Spleen (tissue), 11 donors: ENCODE results near the gene EPB41. TPM values are rescaled to one million over a fixed set of nuclear protein-coding genes. Genes with fewer than 3 reads are reported as not detected.

Experiments used
- DNase-seq: peaks from one replicate; pipeline ENCODE4 v3.0.0-alpha.2; 2020
- H3K27ac ChIP-seq, 8 donors: fragments of 200-600 bp; sonication (generic) in 7 of 8; 1 replicate in 4 of 8; 2 replicates in 4 of 8; pipeline versions ENCODE4 v1.5.0 to v1.8.0; 2016 to 2021; ENCODE audit warnings: inconsistent platforms in 4 of 8, mild to moderate bottlenecking in 4 of 8, moderate library complexity in 1 of 8
- H3K27me3 ChIP-seq, 7 donors: fragments of 200-600 bp; sonication (generic) in 6 of 7; replicated peaks in 1 of 7; 1 replicate in 4 of 7; 2 replicates in 3 of 7; pipeline versions ENCODE4 v1.5.0 to v1.8.0; 2016 to 2021; ENCODE audit warnings: inconsistent platforms in 3 of 7, mild to moderate bottlenecking in 1 of 7
- H3K36me3 ChIP-seq, 6 donors: fragments of 200-600 bp; sonication (generic) in 5 of 6; 1 replicate in 4 of 6; 2 replicates in 2 of 6; pipeline versions ENCODE4 v1.5.0 to v1.8.0; 2016 to 2021; ENCODE audit warnings: inconsistent platforms in 2 of 6
- H3K4me1 ChIP-seq, 6 donors: fragments of 200-600 bp; sonication (generic) in 5 of 6; 1 replicate in 3 of 6; 2 replicates in 3 of 6; pipeline versions ENCODE4 v1.5.0 to v1.8.0; 2016 to 2021; ENCODE audit warnings: inconsistent platforms in 3 of 6
- H3K4me3 ChIP-seq, 8 donors: fragments of 200-600 bp; sonication (generic) in 7 of 8; 1 replicate in 4 of 8; 2 replicates in 4 of 8; pipeline versions ENCODE4 v1.5.0 to v1.8.0; 2016 to 2021; ENCODE audit warnings: inconsistent platforms in 4 of 8, mild to moderate bottlenecking in 4 of 8, moderate library complexity in 2 of 8
- H3K9me3 ChIP-seq, 8 donors: fragments of 200-600 bp; sonication (generic) in 7 of 8; 1 replicate in 4 of 8; 2 replicates in 4 of 8; pipeline versions ENCODE4 v1.5.0 to v1.8.0; 2016 to 2021; ENCODE audit warnings: inconsistent platforms in 4 of 8
- POLR2A ChIP-seq, 3 donors: fragments of 450-650 bp; IDR thresholded peaks; one replicate each; pipeline ENCODE4 v1.5.1; 2017; ENCODE audit warnings: antibody characterized with exemption in 3 of 3, mild to moderate bottlenecking in 1 of 3
- POLR2AphosphoS5 ChIP-seq, 3 donors: sonication (generic); formaldehyde crosslinking; IDR thresholded peaks; one replicate each; pipeline ENCODE4 v1.5.1; 2017; ENCODE audit warnings: antibody characterized with exemption in 3 of 3
- whole genome bisulfite sequencing, 5 donors: extraction: QIAGEN DNeasy Blood & Tissue Kit in 3 of 5; methylation state at CpG; one replicate each; pipeline versions ENCODE4 v1.1.5 to v1.1.7; 2013 to 2018; 5-methylcytosine and 5-hydroxymethylcytosine counted together
- intact Hi-C: fragments of 100-400 bp; cut with DNase I; formaldehyde crosslinking; loops from one replicate; pipeline ENCODE4 v1.15.0; 2023; ENCODE audit warnings: low total_unique reads
- polyA plus RNA-seq, 3 donors: library from polyadenylated mRNA; stranded (reverse); fragments of 200-250 nt; gene quantifications; one replicate each; pipeline ENCODE4 v1.2.1, GENCODE V29; 2013
- total RNA-seq, 7 donors: library from RNA; depleted of rRNA in 3 of 7; stranded (reverse); fragments of >200 nt in 3 of 7; fragmentation: NEBNext Ultra II Directional in 4 of 7; extraction: Animal tissue kit (Norgen Biotek cat#: 25700) in 4 of 7; gene quantifications; one replicate each; pipeline versions ENCODE4 v1.1.0 to v1.2.1, GENCODE V29; 2016 to 2021
- TF ChIP-seq, protein P1 (sequence below), 11 experiments: fragments of 200-600 bp in 7 of 11; fragments of 450-650 bp in 4 of 11; sonication (generic) in 4 of 11; IDR thresholded peaks in 8 of 11; conservative IDR thresholded peaks in 3 of 11; 1 replicate in 7 of 11; 2 replicates in 4 of 11; pipeline versions ENCODE4 v1.4.0 to v1.8.0; 2016 to 2021; ENCODE audit warnings: antibody characterized with exemption in 11 of 11, inconsistent platforms in 4 of 11, mild to moderate bottlenecking in 1 of 11
- donor health status: healthy with polysubstance abuse.
- donor health status: DM: no; HTN: no; CAD: no; lungs with moderate emphysema.
- donor health status: DM: no; HTN: no; CAD: no.
- donor health status: Bipolar disorder and iron deficiency.
- donor health status: healthy.
- donor health status: DM: no; HTN: no; CAD: no.
- donor health status: DM: yes; HTN: yes; CAD: no.

The EPB41 gene
- total and polyA plus RNA-seq, 10 donors: 6.3 to 156 (median 58.8) TPM

DNA sequence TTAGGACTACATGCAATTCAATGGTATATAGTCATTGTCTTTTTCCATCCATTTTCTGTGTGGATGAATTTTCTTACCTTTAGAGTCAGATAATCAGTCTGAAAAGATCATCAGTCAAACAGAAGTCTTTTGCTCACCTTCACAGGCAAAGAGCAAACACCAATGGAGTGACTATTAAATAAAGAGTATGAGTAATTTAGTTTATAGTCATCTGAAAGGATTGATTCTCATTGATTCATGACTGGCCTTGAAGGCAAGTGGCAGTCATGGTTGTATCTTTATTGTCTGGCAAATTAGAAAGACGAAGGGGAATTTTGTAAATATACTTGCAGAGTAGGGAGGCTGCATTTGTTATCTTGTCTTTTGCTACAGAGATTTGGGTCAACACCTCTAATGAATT, 89.9 kb downstream of the EPB41 start:
- intact Hi-C loops: no loop called here
- WGBS, 5 donors: 89 to 100% (median 92%) methylated on average over 1 of the region's 1 CpG
- DNase-seq: no peak
- H3K9me3 ChIP-seq: no peaks in the 10 kb centered on the region
- H3K27me3 ChIP-seq: no peaks in the 10 kb centered on the region
- peaks cover 0 to 50% (median 1%) of the 10 kb centered on the region in 6 donors for H3K36me3 ChIP-seq
- no peak overlapping the region for H3K4me3 ChIP-seq
- TF ChIP-seq, protein P1, sequence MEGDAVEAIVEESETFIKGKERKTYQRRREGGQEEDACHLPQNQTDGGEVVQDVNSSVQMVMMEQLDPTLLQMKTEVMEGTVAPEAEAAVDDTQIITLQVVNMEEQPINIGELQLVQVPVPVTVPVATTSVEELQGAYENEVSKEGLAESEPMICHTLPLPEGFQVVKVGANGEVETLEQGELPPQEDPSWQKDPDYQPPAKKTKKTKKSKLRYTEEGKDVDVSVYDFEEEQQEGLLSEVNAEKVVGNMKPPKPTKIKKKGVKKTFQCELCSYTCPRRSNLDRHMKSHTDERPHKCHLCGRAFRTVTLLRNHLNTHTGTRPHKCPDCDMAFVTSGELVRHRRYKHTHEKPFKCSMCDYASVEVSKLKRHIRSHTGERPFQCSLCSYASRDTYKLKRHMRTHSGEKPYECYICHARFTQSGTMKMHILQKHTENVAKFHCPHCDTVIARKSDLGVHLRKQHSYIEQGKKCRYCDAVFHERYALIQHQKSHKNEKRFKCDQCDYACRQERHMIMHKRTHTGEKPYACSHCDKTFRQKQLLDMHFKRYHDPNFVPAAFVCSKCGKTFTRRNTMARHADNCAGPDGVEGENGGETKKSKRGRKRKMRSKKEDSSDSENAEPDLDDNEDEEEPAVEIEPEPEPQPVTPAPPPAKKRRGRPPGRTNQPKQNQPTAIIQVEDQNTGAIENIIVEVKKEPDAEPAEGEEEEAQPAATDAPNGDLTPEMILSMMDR (IDR thresholded peaks at IDR 0.05 in 8 of 11, conservative IDR thresholded peaks at IDR 0.05 in 3 of 11): no peak
- no peaks in the 10 kb centered on the region for H3K4me1 ChIP-seq
- no peak overlapping the region for H3K27ac ChIP-seq

DNA sequence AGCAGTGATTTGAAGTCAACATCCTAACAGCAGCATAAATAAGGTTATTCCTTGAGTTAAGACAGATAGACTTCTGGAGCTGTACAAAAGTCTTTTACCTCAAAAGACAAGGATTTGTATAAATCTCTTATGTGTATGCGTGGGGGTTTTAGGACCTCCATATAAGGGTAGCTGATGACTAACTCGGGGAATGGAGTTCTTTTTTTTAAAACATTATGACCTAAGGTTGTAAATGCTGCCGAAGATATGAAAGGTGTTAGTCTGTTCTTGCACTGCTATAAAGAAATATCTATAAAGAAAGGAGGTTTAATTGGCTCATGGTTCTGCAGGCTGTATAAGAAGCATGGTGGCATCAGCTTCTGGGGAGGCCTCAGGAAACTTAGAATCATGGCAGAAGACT, 90.4 kb downstream of the EPB41 start:
- 87 to 96% (median 93%) methylated on average over 3 of the region's 3 CpGs for WGBS, 5 donors
- intact Hi-C loops: no loop called here
- TF ChIP-seq POLR2AphosphoS5 (IDR thresholded peaks at IDR 0.05): no peak
- no peak for TF ChIP-seq POLR2A (IDR thresholded peaks at IDR 0.05)
- TF ChIP-seq, protein P1 (IDR thresholded peaks at IDR 0.05 in 8 of 11, conservative IDR thresholded peaks at IDR 0.05 in 3 of 11): no peak

DNA sequence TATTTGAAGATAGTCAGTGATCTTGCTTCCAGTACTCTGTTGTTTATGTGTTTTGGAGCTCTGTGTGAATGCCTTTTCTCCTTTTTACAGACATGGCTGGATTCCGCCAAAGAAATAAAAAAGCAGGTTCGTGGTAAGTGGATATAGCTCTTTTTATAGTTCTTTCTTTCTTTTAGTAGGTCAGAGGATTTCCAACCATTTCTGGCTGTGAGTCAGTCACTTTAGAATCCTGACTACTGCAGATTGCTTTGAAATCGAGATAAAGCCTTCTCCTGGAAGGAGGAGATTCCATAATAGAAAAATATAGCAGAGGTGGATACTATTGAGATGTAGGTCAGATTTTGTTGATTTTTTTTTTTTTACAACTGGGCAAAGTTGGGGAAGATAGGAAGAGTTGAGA, 97.4 kb downstream of the EPB41 start:
- 90 to 94% (median 93%) methylated on average over 3 of the region's 3 CpGs for whole genome bisulfite sequencing, 5 donors
- TF ChIP-seq POLR2AphosphoS5 (IDR thresholded peaks at IDR 0.05): no peak
- TF ChIP-seq, protein P1 (IDR thresholded peaks at IDR 0.05 in 8 of 11, conservative IDR thresholded peaks at IDR 0.05 in 3 of 11): no peak
- TF ChIP-seq POLR2A (IDR thresholded peaks at IDR 0.05): no peak

More for the DNA sequence above, 90.4 kb downstream of the EPB41 start:
- Histone ChIP-seq H3K27me3 (no peaks in the 10 kb centered on the region), H3K4me1 (no peaks in the 10 kb centered on the region), H3K27ac (no peak overlapping the region), H3K4me3 (no peak overlapping the region), H3K36me3 (peaks cover 0 to 52% (median 1%) of the 10 kb centered on the region in 6 donors), H3K9me3 (no peaks in the 10 kb centered on the region)
- DNase-seq: no peak

DNA sequence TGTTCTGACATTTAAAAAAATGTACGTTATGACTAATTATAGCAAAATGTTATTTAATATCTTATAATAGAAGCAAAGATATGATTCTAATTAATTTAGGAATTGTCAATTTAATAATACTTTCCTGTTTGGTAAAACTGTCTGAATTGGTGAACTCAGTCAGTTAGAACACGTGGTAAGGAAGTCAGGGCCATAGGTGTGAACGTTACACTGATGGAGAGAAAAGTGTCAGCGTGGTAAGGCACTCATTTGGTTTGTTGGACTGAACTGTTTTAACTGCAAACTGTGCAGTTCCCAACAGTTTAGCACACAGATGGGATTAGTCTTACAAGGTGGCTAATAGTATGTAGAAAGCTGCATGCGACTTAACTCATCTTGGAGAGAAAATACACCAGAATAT, 102.9 kb downstream of the EPB41 start:
- TF ChIP-seq POLR2A (IDR thresholded peaks at IDR 0.05) (no peak), POLR2AphosphoS5 (IDR thresholded peaks at IDR 0.05) (no peak)
- TF ChIP-seq, protein P1 (IDR thresholded peaks at IDR 0.05 in 8 of 11, conservative IDR thresholded peaks at IDR 0.05 in 3 of 11): no peak
- Histone ChIP-seq H3K36me3 (peaks cover 0 to 89% (median 8%) of the 10 kb centered on the region in 6 donors), H3K27me3 (no peaks in the 10 kb centered on the region), H3K4me3 (no peak overlapping the region), H3K4me1 (no peaks in the 10 kb centered on the region), H3K9me3 (no peaks in the 10 kb centered on the region), H3K27ac (no peak overlapping the region)
- no peak for DNase-seq
- 83 to 91% (median 85%) methylated on average over 5 of the region's 5 CpGs for WGBS, 5 donors
- intact Hi-C loops: no loop called here

More for the DNA sequence above, 97.4 kb downstream of the EPB41 start:
- Histone ChIP-seq H3K4me3 (no peak overlapping the region), H3K9me3 (no peaks in the 10 kb centered on the region), H3K27ac (no peak overlapping the region), H3K27me3 (no peaks in the 10 kb centered on the region), H3K4me1 (no peaks in the 10 kb centered on the region), H3K36me3 (peaks cover 0 to 64% (median 4%) of the 10 kb centered on the region in 6 donors)
- no peak for DNase-seq
- intact Hi-C loops: no loop called here
